Activated CD8-positive, alpha-beta memory T cell treated with anti-CD3 and anti-CD28 coated beads, Interleukin-2, amount 50 U/mL, for 48 hours (primary cell): Measurements from ENCODE around the gene CEP57L1.
"Not testable (repeated sequence)": the region's sequence is repeated elsewhere in the genome, so short reads cannot be mapped to it uniquely, and the experiment has no call there.

ENCODE experiments used
- DNase-seq: peaks from one replicate; pipeline ENCODE4 v3.0.0-alpha.2; 2020

CEP57L1 gene

DNA sequence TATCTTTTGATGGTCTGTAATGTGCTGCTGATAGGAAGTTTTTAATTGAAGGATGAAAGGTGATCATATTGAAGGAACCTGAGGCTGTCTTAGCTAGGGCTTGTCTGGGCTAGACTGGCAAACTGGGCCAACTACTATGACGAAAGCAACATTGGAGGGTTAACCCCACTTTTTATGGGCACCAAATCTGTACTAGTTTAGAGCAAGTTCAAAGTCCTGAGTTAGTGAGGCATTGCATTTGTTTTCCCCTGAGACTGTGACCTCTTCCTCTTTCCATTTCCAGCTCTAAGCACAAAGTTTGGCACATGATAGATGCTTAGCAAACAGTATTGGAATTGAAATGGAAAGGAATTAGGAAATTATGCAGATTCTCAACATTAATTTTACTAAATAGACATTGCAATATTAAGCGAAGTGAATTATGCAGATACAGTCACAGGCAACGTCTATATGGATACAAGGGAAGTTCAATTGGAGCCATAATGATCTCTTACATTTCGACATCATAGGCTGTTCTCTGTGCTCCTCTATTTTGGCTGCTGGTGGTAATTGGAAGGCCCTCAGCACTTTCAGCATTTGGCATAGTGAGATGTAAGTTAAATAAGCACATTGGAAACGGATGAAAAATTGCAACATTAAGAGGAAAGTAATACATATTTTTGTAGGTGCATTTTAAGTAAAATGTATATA is 22.2 kb downstream of the CEP57L1 start:
- no peak for DNase-seq

DNA sequence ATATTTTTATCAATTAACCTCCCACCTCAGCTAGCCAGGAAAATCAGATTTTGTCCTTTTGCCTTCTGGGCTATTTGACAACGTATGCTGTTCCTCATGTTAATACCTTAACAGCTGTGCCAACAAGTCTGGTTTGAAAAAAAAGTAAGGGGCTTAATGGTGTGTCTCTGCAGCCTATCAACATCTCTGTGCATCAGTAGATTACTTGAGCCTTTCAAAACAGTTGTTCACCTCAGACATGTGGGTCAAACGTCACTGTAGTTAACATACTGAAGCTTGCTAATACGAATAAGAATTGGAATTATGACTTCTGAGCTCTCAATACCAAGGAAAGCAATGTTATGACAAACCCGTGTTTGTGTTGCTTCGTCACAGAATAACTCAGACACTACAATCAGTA is 23.0 kb downstream of the CEP57L1 start:
- no peak for DNase-seq

DNA sequence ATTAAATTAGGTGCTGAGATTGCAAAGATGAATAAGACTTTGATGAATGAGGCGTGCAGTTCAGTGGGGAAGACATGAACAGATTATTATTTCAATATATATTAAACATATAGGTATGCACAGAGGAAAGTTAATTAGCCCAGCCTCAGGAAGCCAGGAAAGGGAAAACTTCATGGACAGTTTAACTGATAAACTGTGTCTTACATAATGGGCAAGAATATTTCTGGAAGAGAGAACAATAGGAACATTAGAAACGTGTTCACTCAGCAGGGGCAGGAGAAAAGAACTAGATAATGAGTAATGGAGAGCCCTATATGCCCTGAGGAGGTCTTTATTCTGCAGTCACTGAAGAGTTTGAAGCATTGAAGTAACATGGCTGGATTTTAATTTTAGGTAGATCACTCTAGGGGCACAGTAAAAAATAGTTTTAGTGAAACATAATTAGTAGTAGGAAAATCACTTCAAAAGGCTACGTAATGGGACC is 23.6 kb downstream of the CEP57L1 start:
- DNase-seq, result no peak

DNA sequence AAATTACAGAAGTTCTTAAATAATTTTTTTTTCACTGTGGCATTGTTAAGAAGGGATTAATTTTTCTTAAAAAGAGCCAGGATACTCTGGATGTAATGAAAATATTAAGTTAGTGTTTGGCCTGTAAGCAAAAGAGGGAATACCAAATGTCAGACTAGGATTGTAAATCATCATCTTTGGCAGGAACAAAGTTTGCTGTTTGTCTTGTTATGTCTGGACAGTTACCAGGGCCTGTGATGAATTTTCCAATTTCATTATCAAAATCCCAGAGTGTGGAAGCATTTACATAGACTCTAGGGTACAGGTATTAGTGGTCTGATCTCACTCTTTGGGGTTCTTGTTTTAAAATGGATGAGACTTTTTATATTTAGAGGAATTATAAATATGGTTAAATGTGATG is 26.1 kb downstream of the CEP57L1 start:
- DNase-seq, result no peak

DNA sequence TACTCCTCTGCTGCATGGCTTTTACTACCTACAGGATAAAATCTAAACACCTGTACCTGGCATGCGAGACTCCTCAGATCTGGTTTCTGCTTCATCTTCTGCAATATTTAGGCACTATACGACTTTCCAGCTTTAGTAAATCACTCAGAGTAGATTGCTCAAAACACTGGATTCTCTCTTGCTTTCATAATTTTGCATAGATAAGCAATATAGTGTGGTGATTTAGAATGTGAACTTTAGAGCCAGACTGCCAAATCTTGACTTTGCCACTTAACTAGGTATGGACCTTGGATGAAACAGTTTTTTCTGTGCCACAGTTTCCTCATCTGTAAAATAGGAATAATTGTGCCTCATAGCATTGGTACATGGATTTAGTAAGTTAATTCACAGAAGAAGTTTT is 28.9 kb downstream of the CEP57L1 start:
- no peak for DNase-seq

DNA sequence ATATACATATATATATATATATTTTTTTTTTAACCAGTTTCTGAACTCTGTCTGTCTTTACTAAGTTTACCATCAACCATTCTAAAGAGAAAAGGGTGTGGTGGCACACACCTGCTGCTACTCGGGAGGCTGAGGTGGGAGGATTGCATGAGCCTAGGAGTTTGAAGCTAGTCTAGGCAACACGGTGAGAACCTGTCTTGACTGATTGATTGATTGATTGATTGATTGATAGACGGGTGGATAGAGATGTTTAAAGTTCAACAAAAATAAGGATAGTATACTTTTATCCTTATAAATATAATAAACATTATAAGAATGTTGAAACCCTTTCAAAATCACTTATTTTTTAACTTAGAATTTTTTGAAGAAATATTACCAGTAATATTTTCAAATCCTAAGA is 30.2 kb downstream of the CEP57L1 start:
- no peak for DNase-seq

DNA sequence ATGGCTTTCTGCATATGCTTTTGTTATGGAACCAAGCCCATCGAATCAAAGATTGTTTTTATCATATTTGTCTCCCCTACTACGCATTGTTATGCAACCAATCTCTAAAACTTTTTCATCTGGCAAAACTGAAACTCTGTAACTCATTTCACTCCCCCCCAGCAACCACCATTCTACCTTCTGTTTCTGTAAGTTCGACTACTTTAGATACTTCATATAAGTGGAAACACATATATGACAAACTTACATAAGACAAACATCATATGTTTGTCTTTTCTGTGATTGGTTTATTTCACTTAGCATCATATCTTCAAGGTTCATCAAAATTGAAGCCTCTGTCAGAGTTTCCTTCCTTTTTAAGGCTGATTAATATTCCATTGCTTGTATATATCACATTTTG is 34.8 kb downstream of the CEP57L1 start:
- no peak for DNase-seq

DNA sequence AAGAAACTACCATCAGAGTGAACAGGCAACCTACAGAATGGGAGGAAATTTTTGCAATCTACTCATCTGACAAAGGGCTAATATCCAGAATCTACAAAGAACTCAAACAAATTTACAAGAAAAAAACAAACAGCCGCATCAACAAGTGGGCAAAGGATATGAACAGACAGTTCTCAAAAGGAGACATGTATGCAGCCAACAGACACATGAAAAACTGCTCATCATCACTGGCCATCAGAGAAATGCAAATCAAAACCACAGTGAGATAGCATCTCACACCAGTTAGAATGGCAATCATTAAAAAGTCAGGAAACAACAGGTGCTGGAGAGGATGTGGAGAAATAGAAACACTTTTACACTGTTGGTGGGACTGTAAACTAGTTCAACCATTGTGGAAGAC is 40.3 kb downstream of the CEP57L1 start:
- not testable (repeated sequence) for DNase-seq

DNA sequence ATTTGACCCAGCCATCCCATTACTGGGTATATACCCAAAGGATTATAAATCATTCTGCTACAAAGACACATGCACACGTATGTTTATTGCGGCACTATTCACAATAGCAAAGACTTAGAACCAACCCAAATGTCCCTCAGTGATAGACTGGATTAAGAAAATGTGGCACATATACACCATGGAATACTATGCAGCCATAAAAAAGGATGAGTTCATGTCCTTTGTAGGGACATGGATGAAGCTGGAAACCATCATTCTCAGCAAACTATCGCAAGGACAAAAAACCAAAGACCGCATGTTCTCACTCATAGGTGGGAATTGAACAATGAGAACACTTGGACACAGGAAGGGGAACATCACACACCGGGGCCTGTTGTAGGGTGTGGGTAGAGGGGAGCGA is 40.7 kb downstream of the CEP57L1 start:
- DNase-seq, result not testable (repeated sequence)

DNA sequence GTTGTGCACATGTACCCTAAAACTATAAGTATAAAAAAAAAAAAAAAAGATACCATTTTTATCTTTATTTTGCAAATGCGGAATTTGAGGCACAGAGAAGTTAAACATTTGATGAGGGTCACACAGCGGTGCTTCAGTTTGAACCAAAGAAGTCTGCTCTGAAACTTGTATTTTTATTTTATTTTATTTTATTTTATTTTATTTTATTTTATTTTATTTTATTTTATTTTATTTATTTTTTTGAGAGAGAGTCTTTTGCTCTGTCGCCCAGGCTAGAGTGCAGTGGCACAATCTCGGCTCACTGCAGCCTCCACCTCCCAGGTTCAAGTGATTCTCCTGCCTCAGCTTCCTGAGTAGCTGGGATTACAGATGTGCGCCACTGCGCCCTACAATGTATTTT is 41.2 kb downstream of the CEP57L1 start:
- DNase-seq, result not testable (repeated sequence)

DNA sequence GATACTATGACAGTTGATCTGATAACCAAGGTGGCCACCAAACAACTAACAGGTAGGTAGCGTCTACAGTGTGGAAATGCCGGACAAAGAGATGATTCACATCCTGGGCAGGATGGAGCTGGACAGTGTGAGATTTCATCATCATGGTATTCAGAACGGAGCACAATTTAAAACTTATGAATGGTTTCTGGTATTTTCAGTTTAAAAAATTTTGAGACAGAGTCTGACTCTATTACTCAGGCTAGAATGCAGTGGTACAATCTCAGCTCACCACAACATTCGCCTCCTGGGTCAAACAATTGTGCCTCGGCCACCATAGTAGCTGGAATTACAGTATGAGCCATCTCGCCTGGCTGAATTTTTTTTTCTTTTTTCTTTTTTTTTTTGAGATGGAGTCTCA is 43.8 kb downstream of the CEP57L1 start:
- no peak for DNase-seq

DNA sequence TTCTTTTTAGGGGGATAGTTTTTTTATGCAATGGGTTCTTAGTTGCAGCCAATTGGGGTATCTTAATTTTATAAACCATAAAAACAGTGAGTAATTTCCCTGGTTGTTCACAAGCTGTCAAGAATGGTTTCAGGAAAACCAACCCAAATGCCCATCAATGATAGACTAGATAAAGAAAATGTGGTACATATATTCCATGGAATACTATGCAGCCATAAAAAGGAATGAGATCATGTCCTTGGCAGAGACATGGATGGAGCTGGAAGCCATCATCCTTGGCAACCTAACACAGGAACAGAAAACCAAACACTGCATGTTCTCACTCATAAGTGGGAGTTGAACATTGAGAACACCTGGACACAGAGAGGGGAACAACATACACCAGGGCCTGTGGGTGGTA is 46.8 kb downstream of the CEP57L1 start:
- not testable (repeated sequence) for DNase-seq

DNA sequence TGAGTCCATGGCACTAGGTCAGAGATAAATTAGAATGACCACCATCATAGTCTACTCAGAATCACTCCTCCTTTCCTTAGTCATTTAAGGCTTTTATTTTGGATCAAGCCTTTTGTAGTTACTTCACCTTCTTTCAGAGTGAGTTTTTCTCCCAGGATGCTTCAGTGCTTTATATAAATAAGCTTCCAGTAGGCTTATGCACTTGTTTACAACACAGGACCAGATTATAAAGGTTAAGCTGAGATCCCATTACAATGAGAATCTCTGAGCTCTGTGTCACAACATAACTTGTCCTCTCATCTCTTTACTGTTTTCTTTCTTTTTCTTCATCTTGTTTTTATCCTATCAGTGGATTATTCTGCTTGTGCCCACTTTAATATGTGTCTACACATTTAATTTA is 47.9 kb downstream of the CEP57L1 start:
- DNase-seq, result no peak

DNA sequence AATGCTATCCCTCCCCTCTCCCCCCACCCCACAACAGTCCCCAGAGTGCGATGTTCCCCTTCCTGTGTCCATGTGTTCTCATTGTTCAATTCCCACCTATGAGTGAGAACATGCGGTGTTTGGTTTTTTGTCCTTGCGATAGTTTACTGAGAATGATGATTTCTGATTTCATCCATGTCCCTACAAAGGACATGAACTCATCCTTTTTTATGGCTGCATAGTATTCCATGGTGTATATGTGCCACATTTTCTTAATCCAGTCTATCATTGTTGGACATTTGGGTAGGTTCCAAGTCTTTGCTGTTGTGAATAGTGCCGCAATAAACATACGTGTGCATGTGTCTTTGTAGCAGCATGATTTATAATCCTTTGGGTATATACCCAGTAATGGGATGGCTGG is 52.9 kb downstream of the CEP57L1 start:
- not testable (repeated sequence) for DNase-seq

DNA sequence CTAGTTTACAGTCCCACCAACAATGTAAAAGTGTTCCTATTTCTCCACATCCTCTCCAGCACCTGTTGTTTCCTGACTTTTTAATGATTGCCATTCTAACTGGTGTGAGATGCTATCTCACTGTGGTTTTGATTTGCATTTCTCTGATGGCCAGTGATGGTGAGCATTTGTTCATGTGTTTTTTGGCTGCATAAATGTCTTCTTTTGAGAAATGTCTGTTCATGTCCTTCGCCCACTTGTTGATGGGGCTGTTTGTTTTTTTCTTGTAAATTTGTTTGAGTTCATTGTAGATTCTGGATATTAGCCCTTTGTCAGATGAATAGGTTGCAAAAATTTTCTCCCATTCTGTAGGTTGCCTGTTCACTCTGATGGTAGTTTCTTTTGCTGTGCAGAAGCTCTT is 53.4 kb downstream of the CEP57L1 start:
- DNase-seq, result not testable (repeated sequence)

DNA sequence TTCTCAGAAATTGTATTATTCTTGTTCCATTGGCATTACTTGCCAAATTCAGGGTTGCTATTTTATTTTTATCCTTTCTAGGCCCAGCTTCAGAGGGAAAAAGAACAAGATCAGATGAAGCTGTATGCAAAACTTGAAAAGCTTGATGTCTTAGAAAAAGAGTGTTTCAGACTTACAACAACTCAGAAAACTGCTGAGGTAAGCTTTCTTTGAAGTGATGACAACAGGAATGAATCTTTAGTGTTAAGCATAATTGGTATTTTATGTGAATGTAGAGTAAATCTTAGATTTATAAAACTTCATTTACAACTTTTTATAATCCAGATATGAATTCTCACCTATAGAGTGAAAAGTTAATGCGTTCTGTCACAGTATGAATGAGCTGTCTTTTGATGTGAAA is 58.4 kb downstream of the CEP57L1 start:
- DNase-seq, result no peak

DNA sequence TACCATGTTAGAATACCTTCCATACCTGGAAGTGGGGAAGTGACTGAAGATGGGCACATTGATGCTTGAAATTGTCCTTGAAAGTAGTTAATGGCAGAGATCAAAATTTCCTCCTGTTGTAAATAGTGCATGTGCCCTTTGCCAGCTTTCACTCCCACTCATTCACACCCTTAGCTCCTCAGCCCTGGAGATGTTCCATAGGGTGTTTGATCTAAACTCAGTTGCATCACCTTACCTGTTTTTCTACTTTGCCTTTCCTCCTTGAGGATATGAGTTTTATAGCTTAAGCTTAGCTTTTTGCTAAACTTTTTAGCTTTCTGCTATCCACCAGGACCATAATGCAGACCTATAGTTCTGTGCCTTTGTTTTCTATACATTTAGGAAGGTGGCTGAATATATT is 69.0 kb downstream of the CEP57L1 start:
- DNase-seq, result no peak

DNA sequence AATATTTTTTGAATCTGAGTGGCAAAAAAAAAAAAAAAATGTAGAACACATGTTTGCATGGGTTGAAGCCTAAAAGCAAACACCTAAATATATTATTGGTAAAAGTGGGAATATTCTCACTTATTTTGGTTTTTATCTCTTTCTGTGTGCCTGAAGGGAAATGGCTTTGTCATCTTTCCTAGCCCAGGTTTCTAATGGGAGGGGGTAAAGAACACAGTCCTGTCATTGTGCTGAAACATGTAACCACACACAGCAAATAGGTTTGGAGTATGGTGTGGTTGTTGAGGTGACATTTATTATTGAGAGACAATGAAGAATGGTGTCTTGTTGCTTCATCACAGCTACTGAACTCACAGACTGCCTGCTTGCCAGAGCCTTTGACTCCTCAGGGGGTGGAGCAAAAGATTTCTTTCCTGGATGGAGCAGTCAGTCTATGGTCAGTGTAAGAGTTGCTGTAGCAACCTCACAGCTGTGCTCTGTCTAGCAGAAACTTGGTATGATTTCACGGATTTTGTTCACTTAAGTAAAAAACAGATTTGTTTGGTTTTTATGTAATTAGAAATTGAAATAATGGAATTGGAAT is 70.2 kb downstream of the CEP57L1 start:
- no peak for DNase-seq

DNA sequence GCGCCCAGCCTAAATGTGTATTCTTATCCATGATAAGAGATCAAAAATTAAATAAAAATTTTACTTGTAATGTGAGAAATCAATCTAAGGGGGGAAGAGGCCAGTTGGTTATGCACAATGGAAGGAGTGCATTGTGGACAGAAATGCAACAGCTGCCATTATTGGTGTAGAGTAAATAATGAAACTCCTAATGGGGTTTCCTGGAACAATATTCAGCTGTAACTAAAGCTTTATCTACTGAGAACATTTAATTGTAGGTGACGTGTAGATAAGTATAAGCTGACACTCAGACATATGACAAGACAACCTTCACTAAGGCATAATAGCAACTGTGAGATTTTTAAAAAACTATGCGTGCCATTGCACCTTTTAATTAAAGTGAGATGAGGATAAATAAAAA is 71.4 kb downstream of the CEP57L1 start:
- DNase-seq, result no peak

DNA sequence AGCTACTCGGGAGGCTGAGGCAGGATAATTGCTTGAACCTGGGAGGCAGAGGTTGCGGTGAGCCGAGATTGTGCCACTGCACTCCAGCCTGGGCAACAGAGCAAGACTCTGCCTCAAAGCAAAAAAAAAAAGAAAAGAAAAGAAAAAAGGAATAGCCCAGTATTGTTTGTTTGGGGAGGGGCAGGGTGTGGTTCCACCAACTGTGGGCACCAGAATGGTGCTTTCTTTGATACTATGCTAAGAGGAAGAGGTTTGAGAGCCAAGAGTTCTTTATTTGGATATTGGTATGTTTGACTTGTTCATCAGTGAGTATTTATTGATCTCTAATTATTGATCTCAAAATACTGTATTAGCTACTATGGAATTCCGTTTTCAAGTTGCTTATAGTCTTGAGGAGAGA is 72.3 kb downstream of the CEP57L1 start:
- DNase-seq, result no peak

DNA sequence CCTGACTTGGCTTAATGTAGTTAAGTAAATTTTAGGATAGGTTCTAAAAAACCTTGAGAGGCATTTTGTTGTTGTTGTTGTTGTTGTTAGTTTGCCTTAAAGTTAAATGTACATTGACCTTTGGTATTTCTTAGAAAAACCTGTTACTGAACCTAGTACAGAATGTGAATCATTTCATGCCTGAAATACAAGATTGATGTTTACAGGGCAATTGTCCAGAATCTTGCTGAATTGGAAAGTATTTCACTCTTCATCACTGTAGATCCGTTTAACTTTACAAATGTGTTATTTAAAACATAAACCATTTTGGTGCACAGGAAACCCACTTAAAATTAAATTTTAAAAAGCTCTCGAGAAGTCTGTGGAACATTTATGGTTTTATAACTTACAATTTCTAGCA is 75.0 kb downstream of the CEP57L1 start:
- no peak for DNase-seq

DNA sequence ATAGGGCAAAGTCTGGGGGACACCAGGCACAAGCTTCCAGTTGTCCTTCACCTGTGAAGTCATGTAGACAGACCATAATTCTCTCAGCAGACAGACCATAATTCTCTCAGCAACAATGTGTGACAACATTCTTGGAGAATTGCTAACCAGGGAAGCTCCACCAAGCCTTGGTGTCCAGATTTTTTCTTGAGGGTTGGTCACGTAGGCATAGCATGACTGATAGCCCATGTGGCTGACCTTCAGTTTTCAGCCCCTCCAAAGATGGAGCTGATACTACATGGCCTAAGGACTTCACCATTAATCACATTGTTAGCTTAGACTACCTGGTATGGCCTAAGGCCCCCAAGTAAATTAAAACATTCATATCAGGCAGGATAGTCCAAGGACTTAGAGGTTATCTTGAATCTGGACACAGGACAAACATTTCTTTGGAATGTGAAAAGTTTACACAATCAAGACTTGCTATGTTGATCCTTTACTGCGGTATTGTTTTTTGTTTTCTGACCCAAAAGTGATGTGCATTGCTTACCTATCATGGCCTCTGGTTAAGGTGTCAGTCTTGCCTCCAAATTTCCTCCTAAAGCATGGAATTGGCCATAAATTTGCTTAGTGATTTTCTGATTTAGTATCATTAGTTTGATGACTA is 76.9 kb downstream of the CEP57L1 start:
- DNase-seq, result no peak

DNA sequence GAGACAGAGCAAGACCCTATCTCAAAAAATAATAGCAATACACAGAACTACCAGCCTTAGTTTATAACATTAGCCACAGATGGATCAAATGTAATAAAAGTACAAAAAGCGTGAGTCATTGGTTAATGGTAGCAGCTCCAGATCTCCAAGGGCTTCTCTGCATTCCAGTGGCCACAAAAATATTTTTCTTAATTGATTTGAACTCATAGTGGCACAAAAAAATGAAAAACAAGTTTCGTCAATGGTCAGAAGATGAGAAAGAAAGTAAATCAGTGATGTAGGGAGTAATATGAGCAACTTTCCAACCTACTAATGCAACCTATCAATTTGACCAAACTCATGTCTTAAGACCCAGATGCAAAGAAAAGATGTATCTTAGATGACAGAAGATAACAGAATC is 79.6 kb downstream of the CEP57L1 start:
- no peak for DNase-seq

DNA sequence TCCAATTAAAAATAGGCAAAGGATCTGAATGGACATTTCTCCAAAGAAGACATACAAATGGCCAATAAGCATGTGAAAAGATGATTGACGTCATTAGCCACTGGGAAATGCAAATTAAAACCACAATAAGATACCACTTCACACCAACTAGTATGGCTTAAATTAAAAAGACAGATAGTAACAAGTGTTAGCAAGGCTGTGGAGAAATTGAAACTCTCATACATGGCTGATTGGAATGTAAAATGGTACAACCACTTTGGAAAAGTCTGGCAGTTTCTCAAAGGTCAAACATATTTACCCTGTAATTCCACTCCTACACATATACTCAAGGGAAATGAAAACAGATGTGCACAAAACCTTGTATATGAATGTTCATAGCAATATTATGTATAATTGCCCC is 83.6 kb downstream of the CEP57L1 start:
- DNase-seq, result no peak

DNA sequence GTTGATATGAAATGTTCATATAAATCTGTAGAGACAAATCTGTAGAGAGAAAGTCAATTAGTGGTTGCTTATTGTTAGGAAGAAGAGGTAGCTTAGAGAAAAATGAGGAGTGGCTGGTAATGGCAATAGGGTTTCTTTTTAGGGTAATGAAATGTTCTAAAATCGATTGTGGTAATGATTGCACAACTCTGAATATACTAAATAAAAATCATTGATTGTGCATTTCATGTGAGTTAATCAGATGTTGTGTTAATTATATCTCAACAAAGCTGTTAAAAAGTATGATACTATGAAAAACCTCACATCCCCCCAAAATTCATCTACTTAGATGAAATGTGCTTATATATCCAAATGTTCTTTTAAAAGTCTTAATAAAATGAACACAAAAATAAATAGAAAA is 84.2 kb downstream of the CEP57L1 start:
- DNase-seq, result no peak
